Thoracic aorta (tissue), 2 donors: ENCODE data around the gene PKN3. TPM values are rescaled to one million over a fixed set of nuclear protein-coding genes. Genes with fewer than 3 reads are reported as not detected.

ENCODE experiments used
- ATAC-seq: fragments of 150-250 bp; one replicate; pipeline ENCODE4 v1.8.0; 2017; ENCODE audit warnings: low read depth; ENCODE audit not compliant: insufficient number of reproducible peaks, low FRiP score
- DNase-seq: peaks from one replicate; pipeline ENCODE4 v3.0.0-alpha.2; 2020; ENCODE audit warnings: low spot score
- H3K27ac ChIP-seq, 2 donors: fragments of 200-600 bp; sonication (generic); 1 replicate in 1 of 2; 2 replicates in 1 of 2; pipeline ENCODE4 v1.5.1; 2016; ENCODE audit warnings: mild to moderate bottlenecking in 2 of 2, moderate library complexity in 2 of 2
- H3K27me3 ChIP-seq: fragments of 200-600 bp; sonication (generic); replicated peaks from 2 replicates; pipeline ENCODE4 v1.6.0; 2016; ENCODE audit warnings: mild to moderate bottlenecking; ENCODE audit not compliant: insufficient read depth
- H3K36me3 ChIP-seq: fragments of 200-600 bp; sonication (generic); one replicate; pipeline ENCODE4 v1.5.1; 2016
- H3K4me1 ChIP-seq, 2 donors: fragments of 200-600 bp; sonication (generic); 1 replicate in 1 of 2; 2 replicates in 1 of 2; pipeline versions ENCODE4 v1.5.1 to v1.6.0; 2016; ENCODE audit warnings: low read depth in 2 of 2, mild to moderate bottlenecking in 1 of 2; ENCODE audit not compliant: control insufficient read depth in 1 of 2
- H3K4me3 ChIP-seq: fragments of 200-600 bp; sonication (generic); 2 replicates; pipeline ENCODE4 v1.5.1; 2016; ENCODE audit warnings: mild to moderate bottlenecking
- H3K9me3 ChIP-seq: fragments of 200-600 bp; sonication (generic); 2 replicates; pipeline ENCODE4 v1.5.1; 2016
- total RNA-seq, 2 donors: library from RNA; depleted of rRNA; stranded (reverse); fragments of >200 nt; gene quantifications; one replicate each; pipeline versions ENCODE4 v1.1.0 to v1.2.3, GENCODE V29; 2016
- TF ChIP-seq, protein P1 (sequence below): fragments of 200-600 bp; sonication (generic); IDR thresholded peaks from one replicate; pipeline ENCODE4 v1.5.1; 2019; ENCODE audit warnings: antibody characterized with exemption

The PKN3 gene
- total RNA-seq, 2 donors from 2014 or later: 4.4 to 4.7 TPM

DNA sequence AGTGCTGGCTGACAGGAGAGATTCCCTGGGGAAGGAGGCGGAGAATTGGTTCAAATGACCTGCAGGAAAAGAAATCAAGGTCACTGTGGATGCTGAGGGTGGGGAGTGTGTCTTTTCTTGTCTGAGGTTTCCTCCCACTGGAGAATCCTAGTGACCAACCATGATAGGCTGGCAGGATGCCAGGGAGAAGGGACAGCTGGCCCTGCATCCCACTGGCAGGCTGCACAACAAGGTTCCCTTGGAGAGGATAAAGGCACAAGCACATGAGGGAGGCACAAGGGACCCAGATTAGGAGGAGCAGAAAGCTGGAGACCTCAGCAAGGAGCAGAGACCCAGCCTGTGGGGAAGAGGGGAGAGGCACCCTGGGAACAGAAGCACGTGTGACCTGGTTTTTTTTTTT is 33.1 kb downstream of the PKN3 start:
- H3K27me3 ChIP-seq: no peaks in the 10 kb centered on the region
- no peak overlapping the region for H3K27ac ChIP-seq
- H3K4me1 ChIP-seq: no peaks in the 10 kb centered on the region
- H3K9me3 ChIP-seq: no peaks in the 10 kb centered on the region
- DNase-seq (no peak), ATAC-seq (no peak)
- no peak overlapping the region for H3K4me3 ChIP-seq
- peaks cover 40% of the 10 kb centered on the region for H3K36me3 ChIP-seq
- TF ChIP-seq, protein P1, sequence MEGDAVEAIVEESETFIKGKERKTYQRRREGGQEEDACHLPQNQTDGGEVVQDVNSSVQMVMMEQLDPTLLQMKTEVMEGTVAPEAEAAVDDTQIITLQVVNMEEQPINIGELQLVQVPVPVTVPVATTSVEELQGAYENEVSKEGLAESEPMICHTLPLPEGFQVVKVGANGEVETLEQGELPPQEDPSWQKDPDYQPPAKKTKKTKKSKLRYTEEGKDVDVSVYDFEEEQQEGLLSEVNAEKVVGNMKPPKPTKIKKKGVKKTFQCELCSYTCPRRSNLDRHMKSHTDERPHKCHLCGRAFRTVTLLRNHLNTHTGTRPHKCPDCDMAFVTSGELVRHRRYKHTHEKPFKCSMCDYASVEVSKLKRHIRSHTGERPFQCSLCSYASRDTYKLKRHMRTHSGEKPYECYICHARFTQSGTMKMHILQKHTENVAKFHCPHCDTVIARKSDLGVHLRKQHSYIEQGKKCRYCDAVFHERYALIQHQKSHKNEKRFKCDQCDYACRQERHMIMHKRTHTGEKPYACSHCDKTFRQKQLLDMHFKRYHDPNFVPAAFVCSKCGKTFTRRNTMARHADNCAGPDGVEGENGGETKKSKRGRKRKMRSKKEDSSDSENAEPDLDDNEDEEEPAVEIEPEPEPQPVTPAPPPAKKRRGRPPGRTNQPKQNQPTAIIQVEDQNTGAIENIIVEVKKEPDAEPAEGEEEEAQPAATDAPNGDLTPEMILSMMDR: no peak

DNA sequence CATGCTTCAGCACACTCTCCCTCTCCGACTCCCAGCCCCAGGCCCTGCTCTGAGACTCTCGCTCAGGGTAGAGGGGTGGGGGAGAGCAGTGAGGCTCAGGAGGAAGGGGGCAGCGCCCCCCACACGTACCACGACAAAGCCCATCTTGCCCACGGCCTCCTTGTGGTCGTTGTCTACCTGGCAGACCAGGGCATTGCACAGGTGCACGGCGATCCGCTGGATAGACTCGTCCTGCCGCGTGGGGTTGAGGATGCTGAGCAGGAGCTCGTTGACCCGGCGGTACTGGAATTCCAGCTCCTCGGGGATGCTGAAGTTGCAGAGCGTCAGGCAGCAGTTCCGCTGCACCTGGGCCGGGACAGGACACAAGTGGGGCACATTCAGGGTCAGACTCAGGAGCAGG is 40.1 kb downstream of the PKN3 start:
- Histone ChIP-seq H3K27ac (no peak overlapping the region), H3K27me3 (no peaks in the 10 kb centered on the region), H3K4me1 (no peaks in the 10 kb centered on the region), H3K36me3 (peaks cover 33% of the 10 kb centered on the region), H3K4me3 (no peak overlapping the region), H3K9me3 (no peaks in the 10 kb centered on the region)
- no peak for ATAC-seq
- DNase-seq: no peak
- TF ChIP-seq, protein P1: no peak

DNA sequence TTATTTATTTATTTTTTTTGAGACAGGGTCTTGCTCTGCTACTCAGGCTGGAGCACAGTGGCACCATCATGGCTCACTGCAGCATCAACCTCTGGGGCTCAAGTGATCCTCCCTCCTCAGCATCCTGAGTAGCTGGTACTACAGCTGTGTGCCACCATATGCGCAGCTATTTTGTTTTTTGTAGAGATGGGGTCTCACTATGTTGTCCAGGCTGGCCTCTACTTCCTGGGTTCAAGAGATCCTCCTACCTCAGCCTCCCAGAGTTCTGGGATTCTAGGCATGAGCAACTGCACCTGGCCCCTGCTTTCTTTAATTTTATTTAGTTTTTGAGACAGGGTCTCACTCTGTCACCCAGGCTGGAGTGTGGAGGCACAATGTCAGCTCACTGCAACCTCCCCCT is 41.1 kb downstream of the PKN3 start:
- TF ChIP-seq, protein P1: no peak
- H3K4me3 ChIP-seq: no peak overlapping the region
- H3K4me1 ChIP-seq: no peaks in the 10 kb centered on the region
- no peak for ATAC-seq
- DNase-seq: no peak
- no peaks in the 10 kb centered on the region for H3K27me3 ChIP-seq
- H3K9me3 ChIP-seq: no peaks in the 10 kb centered on the region
- H3K36me3 ChIP-seq: peaks cover 36% of the 10 kb centered on the region
- H3K27ac ChIP-seq: no peak overlapping the region

DNA sequence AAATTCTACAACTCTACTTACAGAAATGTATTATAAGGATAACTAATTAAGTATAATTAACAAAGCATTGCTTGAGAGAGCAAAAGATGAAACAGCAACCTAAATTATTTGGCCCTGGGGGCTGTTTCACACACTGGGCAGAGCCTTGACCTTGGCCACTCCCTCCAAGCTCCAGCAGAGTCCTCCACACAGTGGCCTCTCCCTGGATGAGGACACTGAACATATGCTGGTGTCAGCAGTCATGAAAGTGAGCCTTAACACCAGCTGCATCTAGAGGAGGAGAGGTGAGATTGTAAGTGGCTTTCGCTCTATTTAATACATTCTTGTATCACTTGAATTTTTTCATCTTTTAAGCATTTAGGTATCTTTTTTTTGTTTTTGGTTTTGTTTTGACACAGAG is 44.9 kb downstream of the PKN3 start:
- ATAC-seq: no peak
- TF ChIP-seq, protein P1: no peak
- Histone ChIP-seq H3K4me1 (no peaks in the 10 kb centered on the region), H3K27me3 (no peaks in the 10 kb centered on the region), H3K9me3 (no peaks in the 10 kb centered on the region), H3K4me3 (no peak overlapping the region), H3K36me3 (peaks cover 31% of the 10 kb centered on the region), H3K27ac (no peak overlapping the region)
- no peak for DNase-seq

DNA sequence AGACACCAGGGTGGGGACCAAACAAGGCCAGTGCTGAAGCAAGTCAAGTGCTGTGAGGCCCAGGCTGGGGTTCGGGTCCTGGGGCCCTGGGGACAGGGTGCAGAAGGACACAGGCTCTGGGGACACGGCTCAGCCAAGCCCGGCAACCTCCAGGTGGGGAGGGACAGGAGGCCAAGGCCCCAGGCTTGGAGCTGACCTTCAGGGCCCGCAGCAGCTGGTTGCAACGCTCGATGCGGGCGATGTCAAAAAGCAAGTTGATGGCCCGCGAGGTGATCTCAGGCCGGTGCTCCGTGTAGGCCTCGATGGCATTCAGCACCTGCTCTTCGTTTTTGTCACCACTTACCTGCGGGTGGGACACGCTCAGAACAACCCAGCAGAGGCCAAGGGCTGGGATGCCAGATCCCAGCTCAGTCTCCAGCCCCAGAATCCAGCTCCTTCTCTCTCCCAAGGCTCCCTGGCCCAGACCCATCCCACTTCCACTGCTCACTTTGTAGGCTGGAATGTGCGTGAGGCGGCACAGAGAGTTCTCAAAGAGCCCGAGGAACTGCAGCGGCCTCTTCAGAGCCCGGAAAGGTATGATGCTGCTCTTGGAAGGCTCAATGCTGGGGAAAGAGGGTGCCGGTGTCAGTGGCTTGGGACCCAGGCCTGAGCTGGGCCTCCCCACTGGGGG is 48.8 kb downstream of the PKN3 start:
- TF ChIP-seq, protein P1: no peak
- ATAC-seq (no peak), DNase-seq (no peak)

More for the DNA sequence above, 48.8 kb downstream of the PKN3 start:
- no peak overlapping the region for H3K27ac ChIP-seq
- no peak overlapping the region for H3K4me3 ChIP-seq
- H3K9me3 ChIP-seq: no peaks in the 10 kb centered on the region
- H3K4me1 ChIP-seq: no peaks in the 10 kb centered on the region
- peaks cover 40% of the 10 kb centered on the region for H3K36me3 ChIP-seq
- H3K27me3 ChIP-seq: no peaks in the 10 kb centered on the region
